ENCODE measurements around the gene ORM1.
"Not testable (repeated sequence)": the region's sequence is repeated elsewhere in the genome, so short reads cannot be mapped to it uniquely, and the experiment has no call there.

The ORM1 gene

DNA sequence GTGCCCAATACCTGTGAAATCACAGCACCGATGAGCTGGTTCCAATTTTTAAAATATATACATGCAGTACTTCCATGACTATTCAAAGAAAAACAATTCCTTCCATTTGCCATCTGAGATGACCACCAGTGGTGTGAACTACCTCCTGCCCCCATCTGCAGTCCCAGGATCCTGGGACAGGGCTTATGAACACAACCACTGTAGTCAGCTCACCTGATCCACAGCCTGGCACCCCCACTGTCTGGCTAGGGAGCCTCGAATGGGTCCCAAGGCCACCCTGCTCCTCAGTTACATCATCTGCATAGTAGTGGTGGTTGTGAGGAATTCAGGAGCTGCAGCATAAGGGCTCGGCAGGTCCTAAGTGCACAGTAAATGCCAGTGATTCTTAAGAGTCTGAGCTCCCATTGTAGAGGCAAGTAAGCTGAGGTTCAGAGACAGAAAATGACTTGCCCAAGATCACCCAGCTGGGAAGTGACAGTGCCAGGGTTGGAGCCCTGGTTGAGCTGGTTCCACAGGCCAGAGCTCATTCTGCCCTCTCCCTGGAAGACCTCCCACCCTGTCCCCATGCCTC, 2.9 kb downstream of the ORM1 start:
- DNase-seq: not testable (repeated sequence)

DNA sequence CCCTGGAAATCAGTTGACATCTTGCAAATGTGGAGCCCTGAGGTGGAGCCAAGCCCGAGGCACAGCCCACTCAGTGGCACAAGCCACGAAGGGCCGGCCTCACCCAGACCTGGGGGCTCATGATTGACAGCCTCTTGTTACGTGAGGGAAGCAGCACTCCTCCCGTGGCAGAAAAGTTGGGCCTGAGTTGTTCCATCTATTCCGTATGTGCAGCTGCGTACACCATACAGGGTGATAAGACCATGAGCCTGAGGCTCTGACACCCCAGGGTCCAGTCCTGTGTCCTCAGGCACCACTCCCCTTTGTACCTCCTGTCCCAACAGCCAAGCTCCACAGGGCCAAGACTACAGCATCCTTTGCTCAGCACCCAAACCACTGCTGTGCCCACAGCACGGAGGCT, 4.9 kb downstream of the ORM1 start:
- DNase-seq: no peak

DNA sequence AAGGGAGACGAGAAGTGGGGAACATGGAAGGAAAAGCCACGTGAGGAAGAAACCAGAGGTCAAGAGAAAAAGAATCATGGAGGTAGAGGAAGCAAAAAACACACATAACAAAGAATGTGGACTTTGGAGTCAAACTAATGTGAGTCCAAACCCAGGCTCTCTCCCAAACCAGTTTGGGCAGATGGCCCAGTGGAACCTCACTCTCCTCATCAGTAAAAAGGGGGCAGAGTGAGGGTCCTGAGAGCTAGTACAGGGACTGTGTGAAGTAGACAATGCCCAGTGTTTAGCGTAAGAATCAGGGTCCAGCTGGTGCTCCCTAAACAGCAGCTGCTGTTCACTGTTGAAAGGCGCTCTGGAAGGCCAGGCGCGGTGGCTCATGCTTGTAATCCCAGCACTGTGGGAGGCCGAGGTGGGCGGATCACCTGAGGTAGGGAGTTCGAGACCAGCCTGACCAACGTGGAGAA, 5.5 kb downstream of the ORM1 start:
- not testable (repeated sequence) for DNase-seq

DNA sequence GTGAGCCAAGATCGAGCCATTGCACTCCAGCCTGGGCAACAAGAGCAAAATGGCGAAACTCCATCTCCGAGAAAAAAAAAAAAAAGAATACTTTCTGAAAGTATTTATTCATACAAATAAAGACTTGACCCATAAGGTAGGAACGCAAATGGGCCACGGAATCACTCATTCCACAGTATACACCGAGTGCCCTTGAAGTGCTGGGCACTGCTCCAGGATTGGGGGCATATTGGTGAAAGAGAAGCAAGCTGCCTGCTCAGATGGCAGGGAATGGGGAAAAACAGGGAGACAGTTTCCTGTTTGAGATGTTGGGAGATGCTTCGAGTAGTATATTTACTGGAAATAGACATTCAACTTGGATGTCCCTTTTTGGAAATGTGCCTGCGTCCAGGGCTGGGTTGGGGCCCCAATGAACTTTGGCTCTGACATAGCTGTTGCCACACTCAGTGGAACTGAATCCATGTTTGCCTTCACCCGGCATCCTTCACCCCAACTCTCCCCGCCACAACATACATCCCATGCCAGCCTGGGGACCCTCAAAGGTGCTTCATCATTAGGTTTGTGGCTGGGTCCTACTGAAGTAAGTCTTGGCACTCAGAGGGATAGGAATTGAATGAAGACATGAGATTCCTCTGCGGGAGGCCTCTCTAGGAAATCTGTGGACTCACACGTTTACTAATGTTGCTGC, 6.2 kb downstream of the ORM1 start:
- DNase-seq: not testable (repeated sequence)

DNA sequence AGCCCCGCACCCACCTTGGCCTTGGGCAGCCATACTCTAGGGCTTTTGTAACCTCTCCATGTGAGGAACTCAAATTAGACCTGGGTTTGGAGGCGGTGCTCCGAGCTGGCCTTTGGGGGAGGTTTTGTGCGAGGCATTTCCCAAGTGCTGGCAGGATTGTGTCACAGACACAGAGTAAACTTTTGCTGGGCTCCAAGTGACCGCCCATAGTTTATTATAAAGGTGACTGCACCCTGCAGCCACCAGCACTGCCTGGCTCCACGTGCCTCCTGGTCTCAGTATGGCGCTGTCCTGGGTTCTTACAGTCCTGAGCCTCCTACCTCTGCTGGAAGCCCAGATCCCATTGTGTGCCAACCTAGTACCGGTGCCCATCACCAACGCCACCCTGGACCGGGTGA, 6.7 kb downstream of the ORM1 start, which contains the start of gene ORM2:
ORM2 (plus strand) TSS at position 245 of the 398 bp plus-strand sequence; CDS start at position 281, 36 bp downstream.
- DNase-seq: not testable (repeated sequence)

DNA sequence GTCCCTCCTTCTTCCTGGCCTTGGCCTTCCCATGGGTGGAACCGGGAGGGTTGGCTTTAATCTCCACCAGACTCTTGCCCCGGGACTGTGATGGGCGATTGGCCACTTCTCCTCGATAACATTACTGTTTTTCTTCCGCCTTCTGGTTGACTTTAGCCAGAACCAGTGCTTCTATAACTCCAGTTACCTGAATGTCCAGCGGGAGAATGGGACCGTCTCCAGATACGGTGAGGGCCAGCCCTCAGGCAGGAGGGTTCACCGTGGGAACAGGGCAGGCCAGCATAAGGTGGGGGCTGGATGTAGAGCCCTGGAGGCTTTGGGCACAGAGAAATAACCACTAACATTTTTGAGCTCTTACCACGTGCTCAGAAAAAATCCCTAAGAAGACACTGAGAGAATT, 7.7 kb downstream of the ORM1 start:
- no peak for DNase-seq

DNA sequence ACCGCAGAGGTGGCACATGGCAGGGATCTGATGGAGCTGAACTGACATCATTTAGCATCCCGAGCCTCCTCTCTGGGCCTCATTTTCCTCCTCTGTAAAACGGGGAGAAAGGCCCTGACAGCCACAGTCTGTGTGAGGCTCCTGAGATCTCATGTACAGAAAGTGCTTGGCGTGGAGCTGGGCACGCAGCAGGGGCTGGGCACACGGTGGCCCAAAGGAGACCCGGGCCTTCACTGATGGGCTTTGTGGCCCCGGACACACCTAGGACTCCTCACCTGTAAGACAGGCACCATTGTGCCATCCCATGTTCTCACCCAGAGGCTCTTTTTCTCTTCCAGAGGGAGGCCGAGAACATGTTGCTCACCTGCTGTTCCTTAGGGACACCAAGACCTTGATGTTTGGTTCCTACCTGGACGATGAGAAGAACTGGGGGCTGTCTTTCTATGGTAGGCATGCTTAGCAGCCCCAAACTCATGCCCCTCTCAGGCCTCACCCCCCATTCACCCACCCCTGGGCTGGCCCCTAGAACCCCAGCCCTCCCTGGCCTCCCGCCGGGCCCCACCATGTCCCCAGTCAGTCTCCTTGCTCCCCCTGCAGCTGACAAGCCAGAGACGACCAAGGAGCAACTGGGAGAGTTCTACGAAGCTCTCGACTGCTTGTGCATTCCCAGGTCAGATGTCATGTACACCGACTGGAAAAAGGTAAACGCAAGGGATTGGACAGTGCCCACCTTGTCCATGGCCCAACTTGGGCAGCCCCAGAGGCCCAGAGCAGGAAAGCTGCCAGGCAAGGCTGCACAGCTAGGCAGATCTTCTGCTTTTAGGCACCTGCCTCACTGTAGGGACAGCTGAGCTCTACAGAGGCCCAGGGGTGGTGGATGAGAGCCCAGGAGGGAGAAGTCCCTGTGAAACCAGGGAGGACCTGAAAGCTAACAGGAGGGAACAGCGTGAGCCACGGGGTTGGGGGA, 8.6 kb downstream of the ORM1 start:
- not testable (repeated sequence) for DNase-seq

DNA sequence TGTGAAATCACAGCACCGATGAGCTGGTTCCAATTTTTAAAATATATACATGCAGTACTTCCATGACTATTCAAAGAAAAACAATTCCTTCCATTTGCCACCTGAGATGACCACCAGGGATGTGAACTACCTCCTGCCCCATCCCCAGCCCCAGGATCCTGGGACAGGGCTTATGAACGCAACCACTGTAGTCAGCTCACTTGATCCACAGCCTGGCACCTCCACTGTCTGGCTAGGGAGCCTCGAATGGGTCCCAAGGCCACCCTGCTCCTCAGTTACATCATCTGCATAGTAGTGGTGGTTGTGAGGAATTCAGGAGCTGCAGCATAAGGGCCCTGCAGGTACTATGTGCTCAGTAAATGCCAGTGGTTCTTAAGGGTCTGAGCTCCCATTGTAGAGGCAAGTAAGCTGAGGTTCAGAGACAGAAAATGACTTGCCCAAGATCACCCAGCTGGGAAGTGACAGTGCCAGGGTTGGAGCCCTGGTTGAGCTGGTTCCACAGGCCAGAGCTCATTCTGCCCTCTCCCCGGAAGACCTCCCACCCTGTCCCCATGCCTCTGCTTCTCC, 9.7 kb downstream of the ORM1 start:
- DNase-seq: not testable (repeated sequence)

DNA sequence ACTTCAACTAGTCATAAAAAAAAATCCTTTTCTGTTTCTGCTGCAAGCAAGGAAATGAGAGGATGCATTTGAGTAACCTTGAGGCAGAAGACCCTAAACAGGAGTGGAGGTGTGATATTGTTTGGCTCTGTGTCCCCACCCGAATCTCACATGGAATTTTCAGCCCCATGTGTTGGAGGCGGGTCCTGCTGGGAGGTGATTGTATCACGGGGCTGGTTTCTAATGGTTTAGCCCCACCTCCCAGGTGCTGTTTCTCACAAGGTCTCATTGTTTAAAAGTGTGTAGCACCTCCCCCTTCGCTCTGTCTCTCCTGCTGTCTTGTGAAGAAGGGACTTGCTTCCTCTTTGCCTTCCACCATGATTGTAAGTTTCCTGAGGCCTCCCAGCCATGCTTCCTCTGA, 10.8 kb downstream of the ORM1 start:
- DNase-seq: not testable (repeated sequence)

DNA sequence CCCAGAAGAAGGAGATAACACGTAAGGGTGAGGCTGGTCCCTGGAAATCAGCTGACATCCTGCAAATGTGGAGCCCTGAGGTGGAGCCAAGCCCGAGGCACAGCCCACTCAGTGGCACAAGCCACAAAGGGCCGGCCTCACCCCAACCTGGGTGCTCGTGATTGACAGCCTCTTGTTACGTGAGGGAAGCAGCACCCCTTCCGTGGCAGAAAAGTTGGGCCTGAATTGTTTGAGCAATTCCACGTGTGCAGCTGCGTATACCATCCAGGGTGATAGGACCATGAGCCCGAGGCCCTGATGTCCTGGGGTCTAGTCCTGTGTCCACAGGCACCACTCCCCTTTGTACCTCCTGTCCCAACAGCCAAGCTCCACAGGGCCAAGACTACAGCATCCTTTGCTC, 11.6 kb downstream of the ORM1 start:
- no peak for DNase-seq

DNA sequence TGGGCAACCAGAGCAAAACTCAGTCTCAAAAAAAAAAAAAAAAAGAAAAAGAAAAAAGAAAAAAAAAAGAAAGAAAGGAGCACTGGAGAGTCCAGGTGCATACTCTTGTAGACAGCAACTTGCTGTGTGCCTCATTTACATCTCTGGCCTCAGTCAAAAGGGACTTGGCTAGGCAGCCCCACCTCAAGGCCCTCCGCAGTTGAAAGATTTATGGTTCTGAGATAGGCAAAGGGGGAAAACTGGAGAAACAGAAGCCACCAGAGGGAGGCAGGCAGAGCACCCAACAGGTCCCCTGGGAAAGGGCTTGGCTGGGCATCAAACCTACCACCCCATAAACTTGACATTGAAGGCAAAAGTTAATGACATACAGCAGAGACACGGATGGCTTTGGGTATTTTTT, 12.8 kb downstream of the ORM1 start:
- no peak for DNase-seq

DNA sequence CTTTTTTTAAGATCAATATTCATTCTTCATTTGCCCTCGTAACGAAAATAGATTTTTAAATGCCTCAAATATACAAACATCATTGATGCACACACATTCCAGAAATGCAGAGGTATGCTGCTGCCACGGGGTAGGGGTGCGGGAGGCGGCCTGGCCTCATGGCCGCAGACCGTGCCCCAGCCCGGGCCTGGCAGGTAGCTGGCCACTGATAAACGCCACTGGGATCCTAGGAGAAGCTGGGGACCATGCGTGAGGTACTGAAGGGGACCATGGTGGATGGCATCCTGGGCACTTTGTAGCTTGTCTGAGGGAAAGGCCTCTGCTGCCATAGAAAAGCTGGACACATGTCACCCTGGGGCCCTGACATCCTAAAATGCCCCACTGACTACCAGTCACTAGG, 13.3 kb downstream of the ORM1 start:
- no peak for DNase-seq

DNA sequence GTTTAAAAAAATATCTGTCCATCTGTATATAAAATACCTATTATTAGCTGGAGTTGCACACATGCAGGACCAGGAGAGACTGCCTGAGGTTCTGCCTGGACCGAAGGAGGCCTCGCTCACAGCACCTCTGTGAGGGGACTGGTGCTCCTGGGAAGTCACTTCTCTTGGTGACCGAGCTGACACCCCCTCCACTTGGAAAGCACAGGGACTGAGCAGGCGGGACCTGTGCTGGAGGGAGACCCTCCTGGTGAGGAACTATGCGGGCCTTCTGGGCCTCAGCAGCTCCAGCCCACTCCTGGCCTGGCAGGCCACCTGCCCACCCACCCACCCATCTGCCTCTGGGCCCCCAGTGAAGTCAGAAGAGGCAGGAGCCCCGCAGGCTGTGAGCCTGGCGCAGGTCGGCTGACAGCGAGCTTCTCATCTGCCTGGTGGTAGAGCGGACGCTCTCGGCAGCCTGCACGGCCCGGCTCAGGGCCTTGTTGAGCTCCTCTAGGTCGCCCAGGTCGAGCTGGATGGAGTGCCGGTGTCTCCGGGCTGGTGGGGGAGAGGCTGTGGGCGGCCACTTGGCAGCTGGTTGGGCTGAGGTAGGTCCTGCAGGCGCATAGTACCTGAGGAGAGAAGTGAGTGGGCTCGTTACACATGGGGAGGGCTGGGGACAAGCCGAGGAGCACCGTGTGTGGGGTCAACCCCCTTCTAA, 13.9 kb downstream of the ORM1 start:
- DNase-seq: no peak

DNA sequence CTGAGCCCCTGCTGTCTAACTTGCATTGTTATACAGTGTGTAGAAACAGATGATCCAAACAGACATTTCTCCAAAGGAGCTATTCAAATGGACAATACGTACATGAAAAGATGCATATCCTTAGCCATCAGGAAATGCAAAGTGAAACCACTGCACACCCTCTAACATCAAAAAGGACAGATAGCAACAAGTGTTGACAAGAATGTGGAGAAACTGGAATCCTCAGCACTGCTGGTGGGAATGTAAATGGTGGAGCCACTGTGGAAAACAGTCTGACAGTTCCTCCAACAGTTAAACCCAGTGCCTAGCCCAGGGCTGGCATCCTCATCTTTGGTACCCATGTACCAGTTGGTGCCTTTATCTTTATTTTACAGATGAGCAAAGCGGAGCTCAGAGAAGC, 15.3 kb downstream of the ORM1 start:
- no peak for DNase-seq

DNA sequence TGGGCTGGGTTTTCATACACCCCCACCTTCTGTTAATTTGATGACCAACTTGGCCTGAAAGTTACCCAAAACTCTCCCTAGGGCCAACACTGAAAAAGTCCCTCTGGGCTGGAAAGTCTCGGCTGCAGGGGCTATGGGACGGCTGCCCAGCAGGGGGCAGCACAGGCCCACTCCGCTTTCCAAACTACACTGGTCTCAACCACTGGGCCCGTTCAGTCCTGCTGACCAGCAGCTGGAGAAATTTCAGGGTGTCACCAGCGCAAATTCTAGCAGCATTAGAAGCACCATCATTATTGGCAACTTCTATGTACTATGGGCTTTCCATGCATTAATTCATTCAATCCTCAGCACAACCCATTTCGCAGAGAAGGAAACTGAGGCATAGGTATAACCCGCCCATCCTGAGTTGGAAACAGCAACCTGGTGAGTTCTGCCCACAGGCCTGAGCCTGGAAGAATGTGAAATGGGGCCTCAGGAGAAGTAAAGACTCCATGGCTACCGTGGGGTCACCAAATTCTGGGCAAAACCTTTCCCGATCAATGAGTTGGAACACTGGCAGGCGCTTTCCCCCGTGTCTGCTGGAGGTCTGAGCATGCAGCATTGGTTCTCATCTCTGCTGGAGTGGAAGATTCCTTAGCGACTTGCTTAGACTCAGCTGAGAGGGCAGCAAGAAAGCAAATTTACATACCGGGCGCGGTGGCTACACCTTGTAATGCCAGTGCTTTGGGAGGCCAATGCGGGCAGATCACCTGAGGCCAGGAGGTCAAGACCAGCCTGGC, 16.4 kb downstream of the ORM1 start:
- peak; percentile 44 for DNase-seq

DNA sequence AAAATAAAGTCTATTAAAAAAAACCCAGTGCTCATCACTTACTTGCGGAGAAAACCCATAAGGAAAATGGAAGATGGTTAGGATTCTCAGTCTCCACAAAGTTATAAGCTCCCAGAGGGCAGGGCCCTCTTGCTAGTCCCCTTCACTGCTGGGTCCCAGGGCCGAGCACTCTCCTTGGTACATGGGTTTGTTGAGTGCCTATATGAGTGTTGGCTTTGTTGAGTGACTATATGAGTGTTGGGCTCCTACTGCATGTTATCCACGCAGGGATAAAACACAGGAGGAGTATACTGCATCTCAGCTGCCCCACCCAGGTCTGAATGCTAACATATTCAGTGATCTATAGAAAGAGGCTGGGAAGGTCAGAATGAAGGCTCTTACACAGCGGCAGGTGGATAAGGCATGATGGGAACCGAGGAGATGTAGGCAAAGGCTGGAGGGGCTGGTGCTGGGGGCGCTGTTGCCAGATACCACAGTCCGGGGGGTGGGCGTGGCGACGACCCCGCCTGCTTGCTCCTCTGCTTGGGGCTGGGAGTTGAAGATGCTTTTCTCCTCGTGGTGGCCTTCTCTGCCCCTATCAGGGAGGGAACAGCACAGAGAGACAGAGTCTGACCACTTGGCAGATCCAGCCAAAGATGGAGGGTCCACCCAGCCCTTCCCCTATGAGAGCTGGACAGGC, 18.4 kb downstream of the ORM1 start:
- no peak for DNase-seq

DNA sequence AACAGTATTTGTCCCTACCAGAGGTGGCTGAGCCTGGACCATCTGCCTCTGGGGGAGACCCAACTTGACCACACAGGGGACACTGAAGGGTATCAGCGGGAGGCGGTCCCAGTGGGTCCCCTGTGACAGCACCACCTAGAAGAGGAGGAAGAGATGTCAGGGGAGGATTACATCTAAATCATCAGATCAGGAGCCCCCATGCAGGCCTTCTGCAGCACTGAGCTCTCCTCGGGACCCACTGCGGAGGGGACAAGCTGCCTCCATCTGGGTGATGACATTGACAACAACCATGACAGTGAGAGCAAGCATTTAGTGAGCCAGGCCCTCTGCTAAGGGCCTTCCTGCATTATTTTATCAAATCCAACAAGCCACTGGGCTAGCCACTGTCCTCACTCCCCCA, 19.1 kb downstream of the ORM1 start:
- DNase-seq: no peak

DNA sequence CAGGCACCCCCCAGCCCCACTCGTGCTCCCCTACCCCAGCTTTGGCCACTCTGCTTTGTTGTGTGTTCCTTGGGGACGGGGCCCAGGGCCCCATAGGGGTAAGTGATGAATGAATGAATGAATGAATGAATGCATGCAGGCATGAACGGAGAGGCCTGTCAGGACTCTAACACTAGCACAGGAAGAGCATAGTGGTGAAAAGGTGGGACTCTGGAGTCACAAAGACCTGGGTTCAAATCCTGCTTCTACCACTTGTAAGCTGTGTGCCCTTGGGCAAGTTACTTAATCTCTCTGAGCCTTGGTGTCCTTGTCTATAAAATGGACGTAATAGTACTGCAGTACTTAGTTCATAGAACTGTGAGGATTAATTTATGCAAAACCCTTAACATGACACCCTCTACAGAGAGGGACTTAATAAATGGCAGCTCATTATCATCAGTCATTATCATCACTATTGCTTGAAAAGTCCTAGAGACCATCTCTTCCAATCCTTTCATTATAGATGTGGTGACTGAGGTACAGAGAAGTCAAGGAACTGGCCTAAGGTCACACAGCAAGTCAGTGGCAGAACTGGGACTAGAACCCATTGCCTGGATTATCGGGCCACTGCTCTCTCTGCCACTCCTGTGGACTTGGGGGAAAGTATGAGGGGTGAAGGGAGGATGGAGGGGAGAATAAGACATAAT, 20.0 kb downstream of the ORM1 start:
- DNase-seq: no peak

DNA sequence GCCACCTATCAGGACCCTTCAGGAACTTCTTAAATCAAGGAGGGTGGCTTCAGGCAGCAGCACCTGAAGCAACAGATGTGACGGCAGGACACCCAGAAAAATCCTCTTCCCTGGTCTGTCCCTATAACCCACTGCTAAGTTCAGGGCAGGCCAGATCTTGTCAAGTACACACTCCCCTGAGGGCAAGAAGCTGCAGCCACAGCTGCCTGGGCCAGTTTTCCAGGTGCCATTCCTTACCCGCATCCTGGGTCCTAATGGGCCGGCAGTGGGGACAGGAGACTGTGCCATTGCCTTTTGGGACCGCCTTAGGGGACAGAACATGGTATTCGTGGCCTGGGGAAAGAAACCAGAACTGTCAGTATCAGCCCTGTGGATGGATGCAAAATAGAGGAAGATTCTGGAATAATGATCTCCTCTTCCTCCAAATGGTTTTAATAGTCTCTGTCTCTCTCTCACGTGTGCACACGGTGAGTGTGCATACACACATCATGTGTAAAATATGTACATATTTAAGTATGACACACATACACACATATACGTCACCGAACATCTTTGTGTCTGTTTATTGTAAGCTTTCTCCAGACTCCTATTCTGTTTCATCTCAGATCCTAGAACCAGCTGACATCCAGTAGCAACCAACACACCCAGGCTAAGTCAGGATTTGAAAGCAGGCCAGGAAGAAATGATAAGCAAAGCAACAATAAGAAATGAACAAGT, 20.7 kb downstream of the ORM1 start:
- DNase-seq: no peak

DNA sequence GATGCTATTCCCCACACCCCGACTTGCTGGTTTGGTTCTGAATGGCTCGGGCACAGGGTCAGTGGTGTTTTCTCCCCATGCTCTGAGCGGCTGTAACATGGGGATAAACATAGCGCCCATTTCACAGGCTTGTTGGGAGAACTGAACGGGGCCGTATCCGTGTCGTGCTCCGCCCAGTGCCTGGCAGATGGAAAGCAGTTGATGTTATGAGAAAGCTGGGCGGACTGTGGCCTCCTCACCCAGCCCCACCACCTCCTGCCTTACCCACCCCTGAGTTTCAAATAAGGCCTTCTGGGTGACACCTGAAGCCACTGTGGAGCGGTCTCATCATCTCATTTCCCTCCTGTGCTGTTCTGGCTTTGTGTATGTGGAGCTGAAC, 21.3 kb downstream of the ORM1 start:
- no peak for DNase-seq

Measured in kidney glomerular epithelial cell (primary cell).